HG03095 (cell line): Measurements from ENCODE around the gene MFSD6.
"Not testable (repeated sequence)": the region's sequence is repeated elsewhere in the genome, so short reads cannot be mapped to it uniquely, and the experiment has no call there.

ENCODE experiments used
- ATAC-seq: cut with Tn5 transposase; IDR thresholded peaks from one replicate; pipeline ENCODE4 v1.9.1; 2021; ENCODE audit warnings: moderate library complexity; ENCODE audit not compliant: unreplicated experiment

Gene MFSD6

GRCh38 chr2:190405070-190405469, 3.1 kb upstream of the MFSD6 start:
- no peak for ATAC-seq

GRCh38 chr2:190405995-190406394, 2.2 kb upstream of the MFSD6 start:
- no peak for ATAC-seq

- no peak for ATAC-seq
These were observed 1.4 kb upstream of the MFSD6 start for GRCh38 chr2:190406805-190407204.

GRCh38 chr2:190407246-190407661, 901 bp upstream of the MFSD6 start:
- ATAC-seq = no peak

- ATAC-seq = peak; percentile 56
These were observed 550 bp downstream of the MFSD6 start for GRCh38 chr2:190408538-190409271.

- ATAC-seq = no peak
These were observed 1.5 kb downstream of the MFSD6 start for GRCh38 chr2:190409616-190410015.

GRCh38 chr2:190410166-190410565, 2.0 kb downstream of the MFSD6 start:
- ATAC-seq = no peak

GRCh38 chr2:190412966-190413365, 4.8 kb downstream of the MFSD6 start:
- no peak for ATAC-seq

- ATAC-seq = no peak
These were observed 5.3 kb downstream of the MFSD6 start for GRCh38 chr2:190413421-190413820.

- ATAC-seq = no peak
These were observed 7.1 kb downstream of the MFSD6 start for GRCh38 chr2:190415251-190415650.

GRCh38 chr2:190415794-190416775, 7.9 kb downstream of the MFSD6 start:
- peak; percentile 52 for ATAC-seq

GRCh38 chr2:190417045-190417842, 9.1 kb downstream of the MFSD6 start:
- ATAC-seq = no peak

- no peak for ATAC-seq
These were observed 10.6 kb downstream of the MFSD6 start for GRCh38 chr2:190418727-190419126.

- ATAC-seq = no peak
These were observed 12.6 kb downstream of the MFSD6 start for GRCh38 chr2:190420801-190421200.

GRCh38 chr2:190425221-190425866, 17.2 kb downstream of the MFSD6 start:
- no peak for ATAC-seq

GRCh38 chr2:190425883-190426658, 17.9 kb downstream of the MFSD6 start:
- no peak for ATAC-seq

- not testable (repeated sequence) for ATAC-seq
These were observed 22.7 kb downstream of the MFSD6 start for GRCh38 chr2:190430866-190431265.

GRCh38 chr2:190431907-190432306, 23.8 kb downstream of the MFSD6 start:
- ATAC-seq = no peak

- no peak for ATAC-seq
These were observed 24.5 kb downstream of the MFSD6 start for GRCh38 chr2:190432567-190433231.
